Stomach (tissue), 9 donors: ENCODE results near the gene NFIL3. TPM values are rescaled to one million over a fixed set of nuclear protein-coding genes. Genes with fewer than 3 reads are reported as not detected.
A peak's percentile ranks its signal among the peaks of the same experiment; 100 is the strongest.

Experiments
- DNase-seq, 2 donors: peaks; one replicate each; pipeline versions ENCODE4 v3.0.0 to v3.0.0-alpha.2; 2013 to 2019
- H3K27ac ChIP-seq, 5 donors: fragments of 200-600 bp in 4 of 5; sonication (generic) in 4 of 5; one replicate each; pipeline ENCODE4 v1.5.1; 2013 to 2019; ENCODE audit warnings: mild to moderate bottlenecking in 1 of 5, moderate library complexity in 1 of 5
- H3K27me3 ChIP-seq, 3 donors: fragments of 200-600 bp; sonication (generic); one replicate each; pipeline ENCODE4 v1.5.1; 2017 to 2019; ENCODE audit warnings: mixed run types in 1 of 3
- H3K36me3 ChIP-seq, 4 donors: fragments of 200-600 bp; sonication (generic); 1 replicate in 3 of 4; 2 replicates in 1 of 4; pipeline ENCODE4 v1.5.1; 2016 to 2019
- H3K4me1 ChIP-seq, 4 donors: fragments of 200-600 bp; sonication (generic); one replicate each; pipeline ENCODE4 v1.5.1; 2016 to 2019
- H3K4me3 ChIP-seq, 4 donors: fragments of 200-600 bp; sonication (generic) in 3 of 4; one replicate each; pipeline ENCODE4 v1.5.1; 2016 to 2019; ENCODE audit warnings: mild to moderate bottlenecking in 1 of 4
- H3K9me3 ChIP-seq, 4 donors: fragments of 200-600 bp; sonication (generic); one replicate each; pipeline ENCODE4 v1.5.1; 2016 to 2019
- EP300 ChIP-seq: sonication (generic); formaldehyde crosslinking; IDR thresholded peaks from one replicate; pipeline ENCODE4 v1.6.1; 2017; ENCODE audit warnings: antibody characterized with exemption
- POLR2A ChIP-seq, 4 donors: fragments of 450-650 bp; IDR thresholded peaks; one replicate each; pipeline ENCODE4 v1.6.1; 2016; ENCODE audit warnings: antibody characterized with exemption in 4 of 4, control low read depth in 2 of 4, mild to moderate bottlenecking in 1 of 4, moderate library complexity in 1 of 4
- POLR2AphosphoS5 ChIP-seq, 3 donors: sonication (generic); formaldehyde crosslinking; IDR thresholded peaks; one replicate each; pipeline ENCODE4 v1.6.1; 2016; ENCODE audit warnings: antibody characterized with exemption in 3 of 3
- WGBS, 5 donors: extraction: QIAGEN DNeasy Blood & Tissue Kit in 3 of 5; methylation state at CpG; one replicate each; pipeline versions ENCODE4 v1.1.5 to v1.1.7; 2013 to 2018; 5-methylcytosine and 5-hydroxymethylcytosine counted together
- intact Hi-C: fragments of 100-400 bp; cut with DNase I; formaldehyde crosslinking; loops from one replicate; pipeline ENCODE4 v1.15.1; 2023; ENCODE audit warnings: low total_unique reads
- polyA plus RNA-seq, 3 donors: library from polyadenylated mRNA; stranded (reverse); fragments of 200-250 nt; gene quantifications; one replicate each; pipeline ENCODE4 v1.2.3, GENCODE V29; 2013
- total RNA-seq, 5 donors: library from RNA; depleted of rRNA; stranded (reverse); fragments of >200 nt; gene quantifications; one replicate each; pipeline versions ENCODE4 v1.1.0 to v1.2.3, GENCODE V29; 2014 to 2016
- TF ChIP-seq, protein P1 (sequence below), 7 experiments: fragments of 450-650 bp in 4 of 7; fragments of 200-600 bp in 3 of 7; sonication (generic) in 3 of 7; IDR thresholded peaks; one replicate each; pipeline ENCODE4 v1.5.1; 2016 to 2019; ENCODE audit warnings: antibody characterized with exemption in 7 of 7, control low read depth in 2 of 7, mild to moderate bottlenecking in 1 of 7
- donor health status: healthy with polysubstance abuse.
- donor health status: Bipolar disorder and iron deficiency.
- donor health status: healthy.

NFIL3 gene
- total and polyA plus RNA-seq, 8 donors = 8.0 to 39.7 (median 21.2) TPM; not detected in 1

DNA sequence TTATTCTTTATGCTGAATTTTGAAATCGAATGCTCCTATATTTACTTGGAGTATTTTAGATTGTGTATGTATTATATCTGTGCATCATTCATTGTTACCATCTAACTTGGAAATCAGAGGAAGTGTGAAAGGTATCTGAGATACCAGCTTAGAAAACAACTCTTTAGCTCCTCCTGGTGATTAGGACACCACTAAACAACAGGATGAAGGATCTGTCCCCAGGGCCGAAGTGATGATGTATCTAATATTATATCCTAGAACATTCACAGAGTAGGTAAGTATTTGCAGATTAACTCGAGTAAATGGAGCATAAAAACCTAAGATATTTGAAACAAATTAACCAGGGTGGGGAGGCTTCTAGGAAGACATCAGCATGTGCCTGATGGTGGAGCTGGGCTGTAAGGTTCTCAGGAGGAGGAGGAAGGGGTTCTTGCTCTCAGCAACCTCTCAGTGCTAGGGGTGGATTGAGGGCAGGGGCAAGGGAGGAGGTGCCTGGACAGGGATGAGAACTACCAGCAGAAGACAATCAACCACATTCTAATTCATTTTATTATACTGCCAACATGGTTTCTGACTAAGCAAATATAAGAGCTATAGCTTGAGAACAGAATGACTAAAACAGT lies 2.6 kb upstream of the NFIL3 start:
- Histone ChIP-seq H3K36me3 (no peaks in the 10 kb centered on the region), H3K27ac (peak overlapping the region in 4 of 5 donors; percentile 99 to 100 (median 100)), H3K9me3 (no peaks in the 10 kb centered on the region), H3K4me1 (peaks cover 13 to 57% (median 19%) of the 10 kb centered on the region in 4 donors), H3K4me3 (no peak overlapping the region), H3K27me3 (peaks cover 0 to 2% (median 0%) of the 10 kb centered on the region in 3 donors)
- intact Hi-C loops = loop anchor here (5.0 kb wide), 1 partner anchor 389 kb away; no protein-coding TSS in a partner anchor
- TF ChIP-seq EP300 = no peak
- TF ChIP-seq POLR2A (IDR thresholded peaks at IDR 0.05) = no peak
- TF ChIP-seq POLR2AphosphoS5 (IDR thresholded peaks at IDR 0.05) = peak in 1 of 3 donors; percentile 34
- TF ChIP-seq, protein P1, sequence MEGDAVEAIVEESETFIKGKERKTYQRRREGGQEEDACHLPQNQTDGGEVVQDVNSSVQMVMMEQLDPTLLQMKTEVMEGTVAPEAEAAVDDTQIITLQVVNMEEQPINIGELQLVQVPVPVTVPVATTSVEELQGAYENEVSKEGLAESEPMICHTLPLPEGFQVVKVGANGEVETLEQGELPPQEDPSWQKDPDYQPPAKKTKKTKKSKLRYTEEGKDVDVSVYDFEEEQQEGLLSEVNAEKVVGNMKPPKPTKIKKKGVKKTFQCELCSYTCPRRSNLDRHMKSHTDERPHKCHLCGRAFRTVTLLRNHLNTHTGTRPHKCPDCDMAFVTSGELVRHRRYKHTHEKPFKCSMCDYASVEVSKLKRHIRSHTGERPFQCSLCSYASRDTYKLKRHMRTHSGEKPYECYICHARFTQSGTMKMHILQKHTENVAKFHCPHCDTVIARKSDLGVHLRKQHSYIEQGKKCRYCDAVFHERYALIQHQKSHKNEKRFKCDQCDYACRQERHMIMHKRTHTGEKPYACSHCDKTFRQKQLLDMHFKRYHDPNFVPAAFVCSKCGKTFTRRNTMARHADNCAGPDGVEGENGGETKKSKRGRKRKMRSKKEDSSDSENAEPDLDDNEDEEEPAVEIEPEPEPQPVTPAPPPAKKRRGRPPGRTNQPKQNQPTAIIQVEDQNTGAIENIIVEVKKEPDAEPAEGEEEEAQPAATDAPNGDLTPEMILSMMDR (IDR thresholded peaks at IDR 0.05) = peak in 4 of 7 experiments; percentile 20 to 56 (median 32)
- peak in 1 of 2 donors; percentile 62 for DNase-seq
- 22 to 32% (median 27%) methylated on average over 3 of the region's 3 CpGs for WGBS, 5 donors

DNA sequence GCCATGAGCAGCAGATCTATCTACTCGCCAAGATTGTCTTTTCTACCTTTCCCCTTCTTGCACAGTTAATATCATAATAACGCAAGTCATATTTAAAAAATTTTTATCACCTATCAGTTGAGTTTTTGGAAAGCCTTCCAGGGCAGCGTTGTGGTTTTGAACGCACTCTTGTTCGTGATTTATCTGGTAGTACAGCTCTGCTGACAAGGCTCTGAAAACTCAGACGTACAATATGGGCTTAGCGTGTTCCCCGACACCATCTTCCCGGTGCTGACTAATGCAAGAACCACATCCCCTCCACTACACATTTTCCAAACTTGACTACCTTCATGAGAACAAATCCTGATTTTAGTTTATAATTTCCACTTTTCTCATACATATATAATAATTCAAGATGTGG lies 1.6 kb upstream of the NFIL3 start:
- intact Hi-C loops = loop anchor here (5.0 kb wide), 1 partner anchor 388 kb away; no protein-coding TSS in a partner anchor
- 31 to 70% (median 50%) methylated on average over 9 of the region's 9 CpGs for WGBS, 5 donors

DNA sequence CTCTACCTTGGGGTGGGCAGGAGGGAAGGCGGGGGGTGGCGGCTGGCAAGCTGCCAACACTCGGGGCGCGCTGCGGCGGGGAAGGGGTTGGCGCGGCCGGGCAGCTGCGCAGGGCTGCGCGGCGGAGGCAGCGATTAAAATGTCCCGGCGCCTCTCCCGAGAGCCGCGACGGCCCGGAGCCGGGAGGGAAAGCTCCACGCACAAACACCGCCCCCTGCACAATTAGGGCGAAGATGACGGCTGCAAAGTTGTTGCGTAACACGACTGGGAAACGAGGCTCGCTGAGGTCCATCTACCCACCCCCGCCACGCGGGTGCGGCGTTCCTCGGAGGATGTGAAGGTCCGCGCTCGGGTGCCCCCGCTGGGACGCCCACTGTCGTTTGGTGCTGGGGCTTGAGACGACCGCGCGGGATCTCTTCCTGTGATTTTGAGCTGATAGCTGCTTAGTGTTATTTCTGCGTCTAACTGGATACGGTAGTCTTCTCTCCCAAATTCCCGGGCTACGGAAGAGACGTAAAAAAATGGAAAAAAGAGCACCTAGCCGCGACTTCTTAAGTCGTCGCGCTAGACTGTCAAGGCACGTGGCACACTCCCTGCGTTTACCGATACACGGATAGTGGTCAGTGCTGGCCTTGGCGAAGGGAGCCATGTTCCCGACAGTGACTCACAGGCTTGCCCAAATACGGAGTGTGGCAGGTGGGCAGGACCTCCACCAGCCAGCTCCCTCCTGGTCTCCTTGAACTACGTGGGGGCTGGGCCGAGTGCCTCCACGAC lies 958 bp upstream of the NFIL3 start:
- Histone ChIP-seq H3K4me1 (peaks cover 18 to 71% (median 34%) of the 10 kb centered on the region in 4 donors), H3K36me3 (no peaks in the 10 kb centered on the region), H3K27ac (peak overlapping the region; percentile 89 to 100 (median 99)), H3K9me3 (no peaks in the 10 kb centered on the region), H3K4me3 (peak overlapping the region; percentile 59 to 88 (median 74)), H3K27me3 (peaks cover 0 to 5% (median 0%) of the 10 kb centered on the region in 3 donors)
- intact Hi-C loops = loop anchor here (5.0 kb wide), 1 partner anchor 387 kb away; no protein-coding TSS in a partner anchor
- DNase-seq = peak; percentile 80 to 94
- TF ChIP-seq POLR2A (IDR thresholded peaks at IDR 0.05) (no peak), EP300 (peak; percentile 90), POLR2AphosphoS5 (IDR thresholded peaks at IDR 0.05) (peak; percentile 86 to 94 (median 88))
- TF ChIP-seq, protein P1 (IDR thresholded peaks at IDR 0.05) = no peak
- WGBS, 5 donors = 1 to 3% (median 2%) methylated on average over 41 to 67 of the region's 67 CpGs

More for the DNA sequence above, 1.6 kb upstream of the NFIL3 start:
- Histone ChIP-seq H3K36me3 (no peaks in the 10 kb centered on the region), H3K9me3 (no peaks in the 10 kb centered on the region), H3K27ac (peak overlapping the region in 4 of 5 donors; percentile 99 to 100 (median 100)), H3K27me3 (peaks cover 0 to 5% (median 0%) of the 10 kb centered on the region in 3 donors), H3K4me3 (peak overlapping the region in 3 of 4 donors; percentile 59 to 74 (median 74)), H3K4me1 (peaks cover 18 to 66% (median 29%) of the 10 kb centered on the region in 4 donors)
- TF ChIP-seq EP300 (no peak), POLR2A (IDR thresholded peaks at IDR 0.05) (no peak), POLR2AphosphoS5 (IDR thresholded peaks at IDR 0.05) (no peak)
- TF ChIP-seq, protein P1 (IDR thresholded peaks at IDR 0.05) = no peak
- DNase-seq = no peak
